NCI-H774 (cell line): Measurements from ENCODE around the gene MBD4.
"Not testable (repeated sequence)": the region's sequence is repeated elsewhere in the genome, so short reads cannot be mapped to it uniquely, and the experiment has no call there.

ENCODE experiments used
- DNase-seq: peaks from one replicate; lab custom pipeline; 2025; lab: John Stamatoyannopoulos, UW

The MBD4 gene

GRCh38 chr3:129439817-129440617 lies at the start of gene MBD4, which contains the start of gene IFT122:
Gene MBD4 (minus strand): TSS chr3:129439948. CDS start chr3:129439833, 115 bp downstream.
Gene IFT122 (plus strand): TSS chr3:129440224. CDS start chr3:129440331, 107 bp downstream.
- DNase-seq = peak; percentile 99

DNA sequence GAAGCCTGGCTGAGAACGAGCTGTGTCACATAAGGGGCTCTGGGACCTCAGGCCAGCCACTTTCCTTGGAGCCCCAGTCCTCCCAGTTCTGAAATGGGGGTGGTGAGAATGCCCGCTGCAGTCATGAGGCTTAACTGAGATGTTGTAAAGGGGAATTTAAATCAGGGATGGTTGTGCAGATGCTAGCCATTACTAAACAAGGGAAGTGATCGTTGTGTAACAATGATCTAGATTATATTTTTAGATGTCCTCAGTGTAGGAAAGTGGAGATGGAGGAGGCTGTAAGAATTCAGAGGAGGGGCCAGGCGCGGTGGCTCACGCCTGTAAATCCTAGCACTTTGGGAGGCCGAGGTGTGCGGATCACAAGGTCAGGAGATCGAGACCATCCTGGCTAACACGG lies 49.5 kb upstream of the MBD4 start:
- DNase-seq = not testable (repeated sequence)

DNA sequence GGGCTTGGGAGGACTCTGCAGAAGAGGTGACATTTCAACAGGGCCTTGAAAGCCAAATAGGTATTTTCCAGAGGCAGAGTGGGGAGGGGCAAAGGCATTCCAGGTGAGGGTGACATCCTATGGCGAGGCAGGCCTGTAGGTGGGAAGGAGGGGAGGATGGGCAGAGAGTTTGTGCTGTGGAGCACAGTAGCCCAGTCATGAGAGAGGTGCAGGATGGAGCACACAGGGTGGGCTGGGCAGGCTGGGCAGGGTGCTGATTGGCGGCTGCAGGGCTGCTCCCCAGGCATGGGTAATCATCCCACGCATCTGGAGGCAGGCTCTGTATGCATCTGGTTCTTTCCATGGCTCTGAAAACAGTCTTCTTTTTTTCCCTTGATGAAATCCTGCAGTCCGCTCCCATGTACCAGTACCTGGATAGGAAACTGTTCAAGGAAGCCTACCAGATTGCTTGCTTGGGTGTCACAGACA lies 48.2 kb upstream of the MBD4 start:
- not testable (repeated sequence) for DNase-seq

- DNase-seq = no peak
Observed at GRCh38 chr3:129487183-129487867, 47.6 kb upstream of the MBD4 start.

- DNase-seq = no peak
Observed at GRCh38 chr3:129486664-129487035, 46.9 kb upstream of the MBD4 start.

- no peak for DNase-seq
Observed at GRCh38 chr3:129485721-129486663, 46.2 kb upstream of the MBD4 start.

- DNase-seq = not testable (repeated sequence)
Observed at GRCh38 chr3:129485146-129485545, 45.4 kb upstream of the MBD4 start.

- DNase-seq = no peak
Observed at GRCh38 chr3:129483870-129484269, 44.1 kb upstream of the MBD4 start.

DNA sequence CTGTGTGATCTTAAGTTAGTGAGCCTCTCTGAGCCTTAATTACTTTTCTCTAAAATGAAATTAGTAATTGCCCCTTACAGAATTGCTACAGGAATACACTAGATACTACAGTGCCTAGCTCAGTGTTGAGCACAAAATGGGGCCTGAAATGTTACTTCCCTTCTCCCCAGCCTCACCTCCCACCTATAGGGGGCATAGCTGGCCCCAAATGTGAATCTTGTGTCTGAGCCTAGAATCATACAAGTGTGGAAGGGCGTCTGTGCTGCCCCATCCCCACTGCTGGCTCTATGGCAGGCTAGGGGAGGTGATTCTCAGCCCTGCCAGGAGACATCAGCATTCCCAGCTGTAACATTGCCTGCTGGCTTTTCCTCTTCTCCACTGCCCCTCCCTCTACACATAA lies 43.0 kb upstream of the MBD4 start:
- no peak for DNase-seq

DNA sequence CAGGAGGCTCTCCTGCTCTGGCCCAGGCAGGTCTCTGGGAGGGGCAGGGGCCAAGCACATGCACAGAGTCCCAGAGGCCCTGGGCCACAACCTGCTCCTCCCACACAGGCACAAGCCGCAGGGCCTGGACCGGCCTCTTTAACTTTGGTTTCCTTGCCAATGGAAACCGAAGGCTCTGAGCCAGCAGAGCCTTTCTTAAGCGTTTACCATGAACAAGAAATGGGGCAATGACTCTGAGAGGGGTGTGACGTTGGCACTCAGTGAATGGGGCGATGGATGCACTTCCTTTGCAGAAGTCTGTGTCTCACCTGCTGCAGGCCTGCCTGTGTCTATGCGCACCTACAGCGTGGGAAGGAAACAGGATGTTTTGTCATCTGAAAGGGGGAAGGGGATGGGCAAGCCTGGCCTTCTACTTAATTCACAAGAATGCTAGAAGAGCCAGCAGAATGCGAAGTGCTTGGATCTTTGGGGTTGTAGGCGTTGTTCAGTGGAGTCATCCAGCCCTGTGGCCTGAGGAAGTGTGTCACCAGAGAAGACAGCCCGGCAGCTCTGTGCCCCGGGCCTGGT lies 42.1 kb upstream of the MBD4 start:
- no peak for DNase-seq

- not testable (repeated sequence) for DNase-seq
Observed at GRCh38 chr3:129481225-129481765, 41.5 kb upstream of the MBD4 start.

- no peak for DNase-seq
Observed at GRCh38 chr3:129476586-129476985, 36.8 kb upstream of the MBD4 start.

GRCh38 chr3:129475863-129476262 lies 36.1 kb upstream of the MBD4 start:
- no peak for DNase-seq

- DNase-seq = no peak
Observed at GRCh38 chr3:129474984-129475804, 35.4 kb upstream of the MBD4 start.

GRCh38 chr3:129473769-129474152 lies 34.0 kb upstream of the MBD4 start:
- DNase-seq = no peak

- DNase-seq = no peak
Observed at GRCh38 chr3:129473067-129473768, 33.5 kb upstream of the MBD4 start.

DNA sequence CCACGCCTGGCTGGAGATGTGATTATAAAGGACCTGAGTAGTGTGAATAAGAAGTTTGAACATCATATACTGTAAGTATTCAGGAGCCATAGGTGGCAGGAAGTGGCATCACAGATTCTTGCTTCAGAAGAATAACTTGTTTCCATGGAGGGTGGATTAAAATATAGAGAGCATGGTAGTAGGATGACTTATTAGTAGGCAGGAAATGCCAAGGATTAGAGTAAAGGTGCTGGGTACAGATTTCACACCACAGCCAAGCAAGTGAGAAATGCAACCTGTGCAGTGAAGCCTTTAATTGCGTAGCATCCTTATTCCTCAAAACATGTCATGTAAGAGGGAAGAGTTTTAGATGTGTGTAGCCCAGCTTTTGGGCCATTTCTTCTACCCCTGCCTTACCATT lies 31.1 kb upstream of the MBD4 start:
- no peak for DNase-seq

DNA sequence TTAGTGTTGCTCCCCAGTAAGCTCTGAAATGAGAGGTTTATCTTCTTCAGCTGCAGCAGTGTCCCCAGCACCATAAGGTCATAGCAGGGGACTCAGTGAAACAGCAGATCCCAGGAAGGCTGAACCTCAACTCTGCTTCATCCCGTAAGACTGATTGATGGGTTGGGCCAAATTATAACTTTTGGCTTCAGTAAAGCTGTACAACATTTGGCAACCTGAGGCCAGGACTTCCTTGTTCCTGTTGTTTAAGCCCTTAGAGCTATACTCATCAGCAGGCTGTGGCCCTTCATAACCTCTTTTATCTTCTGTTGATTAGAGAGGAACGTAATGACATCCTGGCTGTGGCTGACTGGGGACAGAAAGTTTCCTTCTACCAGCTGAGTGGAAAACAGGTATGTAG lies 29.3 kb upstream of the MBD4 start:
- no peak for DNase-seq

- no peak for DNase-seq
Observed at GRCh38 chr3:129467932-129468331, 28.2 kb upstream of the MBD4 start.

DNA sequence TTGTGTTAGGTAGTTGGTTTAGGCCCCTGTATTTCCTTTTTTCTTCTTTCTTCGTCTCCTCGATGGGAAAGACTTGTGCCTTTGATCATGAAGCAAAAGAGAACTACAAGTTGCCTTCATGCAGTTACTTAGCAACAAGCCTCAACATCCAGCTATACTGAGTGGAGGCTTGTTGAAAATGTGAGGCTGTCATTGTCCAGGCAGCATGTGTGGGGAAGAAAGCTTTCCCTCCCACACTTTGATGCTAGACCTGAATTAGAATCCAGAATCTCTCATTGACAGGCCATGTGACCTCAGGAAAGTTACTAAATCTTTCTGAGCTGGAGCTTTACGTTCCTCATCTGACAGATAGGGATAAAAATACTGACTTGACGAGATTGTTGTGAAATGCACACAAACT lies 24.0 kb upstream of the MBD4 start:
- no peak for DNase-seq
